K562 (cell line): Measurements from ENCODE around the gene CNTN4. TPM values are rescaled to one million over a fixed set of nuclear protein-coding genes. Genes with fewer than 3 reads are reported as not detected.

Source experiments
- ATAC-seq: fragments of 200-7000 bp; cut with Tn5 transposase; 3 replicates; pipeline ENCODE4 v1.9.1; 2020; ENCODE audit warnings: moderate library complexity
- BruUV-seq: library from RNA; stranded (reverse); fragments of 400-500 nt; replicated peaks from 2 replicates; lab custom pipeline; 2021; lab: Mats Ljungman, UMichigan
- CTCF ChIA-PET: fragments of 300-600 bp; formaldehyde crosslinking; extraction: SDS; loops from one replicate; lab custom pipeline; 2021; ENCODE audit warnings: low intra/inter-chr PET ratio; lab: Yijun Ruan, JAX
- POLR2A ChIA-PET: fragments of 300-600, 350-650 bp; sonication (Branson Sonifier 250); formaldehyde crosslinking; extraction: SDS; loops from one replicate; lab custom pipeline; 2021; ENCODE audit warnings: antibody characterized with exemption, inconsistent platforms; lab: Yijun Ruan, JAX
- DNase-seq, 4 experiments: peaks; one replicate each; pipeline versions ENCODE4 v3.0.0 to v3.0.0-alpha.2; 2011 to 2018; ENCODE audit warnings: low spot score in 3 of 4, mixed read lengths in 3 of 4; ENCODE audit errors: extremely low read depth in 1 of 4
- FAIRE-seq: peaks from 2 replicates; lab custom pipeline; 2011; peaks lifted over from hg19 to GRCh38; lab: Jason Lieb, UNC
- H2AFZ ChIP-seq: 2 replicates; pipeline ENCODE4 v1.6.0; 2011; ENCODE audit warnings: low read depth, low read length, control low read depth, inconsistent platforms
- H3K27ac ChIP-seq: fragments of 200-600 bp; 3 replicates; pipeline ENCODE4 v1.8.0; 2011; ENCODE audit warnings: low read depth, mild to moderate bottlenecking, control low read depth, inconsistent platforms, low read length, moderate library complexity, mixed read lengths; ENCODE audit errors: extremely low read depth
- H3K27me3 ChIP-seq, 2 experiments: fragments of 300-600 bp in 1 of 2; 2 replicates in 1 of 2; 3 replicates in 1 of 2; pipeline versions ENCODE4 v1.6.0 to v1.8.0; 2011; ENCODE audit warnings: inconsistent platforms in 2 of 2, low read length in 2 of 2, mild to moderate bottlenecking in 1 of 2, mixed read lengths in 1 of 2, moderate library complexity in 1 of 2; ENCODE audit not compliant: control insufficient read depth in 2 of 2, insufficient read depth in 2 of 2
- H3K36me3 ChIP-seq: fragments of 300-600 bp; 3 replicates; pipeline ENCODE4 v1.8.0; 2011; ENCODE audit warnings: mild to moderate bottlenecking, low read length, inconsistent platforms; ENCODE audit not compliant: control insufficient read depth, insufficient read depth
- H3K4me1 ChIP-seq, 2 experiments: fragments of 200-600 bp in 1 of 2; replicated peaks in 1 of 2; 2 replicates in 1 of 2; 3 replicates in 1 of 2; pipeline versions ENCODE4 v1.5.1 to v1.8.0; 2011; ENCODE audit warnings: inconsistent platforms in 2 of 2, low read length in 2 of 2, mild to moderate bottlenecking in 1 of 2, mixed read lengths in 1 of 2, moderate library complexity in 1 of 2; ENCODE audit not compliant: control insufficient read depth in 2 of 2, insufficient read depth in 2 of 2
- H3K4me2 ChIP-seq: 2 replicates; pipeline ENCODE4 v1.6.1; 2011; ENCODE audit warnings: low read length, control low read depth, inconsistent platforms, mixed read lengths; ENCODE audit not compliant: insufficient read depth
- H3K4me3 ChIP-seq: fragments of 200-600 bp; sonication (generic), shearing (Covaris generic); 2 replicates; pipeline ENCODE4 v1.5.1; 2016; ENCODE audit warnings: control low read depth, inconsistent platforms
- H3K79me2 ChIP-seq: fragments of 200-600 bp; 3 replicates; pipeline ENCODE4 v1.8.0; 2011; ENCODE audit warnings: low read length, inconsistent platforms; ENCODE audit not compliant: control insufficient read depth, insufficient read depth
- H3K9ac ChIP-seq, 2 experiments: 2 replicates each; pipeline versions ENCODE4 v1.6.0 to v1.6.1; 2011; ENCODE audit warnings: low read depth in 2 of 2, low read length in 2 of 2, control low read depth in 1 of 2, inconsistent platforms in 1 of 2, mild to moderate bottlenecking in 1 of 2, mixed read lengths in 1 of 2; ENCODE audit not compliant: insufficient read depth in 1 of 2
- H3K9me1 ChIP-seq: one replicate; pipeline ENCODE4 v1.6.0; 2011; ENCODE audit warnings: inconsistent platforms, mild to moderate bottlenecking, low read length, moderate library complexity; ENCODE audit not compliant: control insufficient read depth, insufficient read depth
- H3K9me3 ChIP-seq: replicated peaks from 2 replicates; pipeline ENCODE4 v1.5.1; 2011; ENCODE audit warnings: low read depth, low read length, inconsistent platforms; ENCODE audit not compliant: control insufficient read depth, insufficient read depth
- H4K20me1 ChIP-seq: replicated peaks from 2 replicates; pipeline ENCODE4 v1.6.1; 2011; ENCODE audit warnings: low read length, inconsistent platforms, mixed read lengths; ENCODE audit not compliant: control insufficient read depth, insufficient read depth
- BRF1 ChIP-seq: IDR thresholded peaks from 3 replicates; pipeline ENCODE4 v1.6.1; 2011; ENCODE audit warnings: borderline replicate concordance, mild to moderate bottlenecking; ENCODE audit not compliant: insufficient read length; ENCODE audit errors: extremely low read depth
- CREM ChIP-seq: IDR thresholded peaks from 2 replicates; pipeline ENCODE4 v1.6.1; 2014; ENCODE audit warnings: antibody characterized with exemption, low read depth
- ETV1 ChIP-seq: fragments of 450-650 bp; conservative IDR thresholded peaks from 2 replicates; pipeline ENCODE4 v1.6.1; 2016; ENCODE audit warnings: missing genetic modification characterization, control low read depth, low read depth, missing compliant biosample characterization
- FUS ChIP-seq: fragments of 200-400 bp; formaldehyde crosslinking; optimal IDR thresholded peaks from 2 replicates; pipeline ENCODE3; 2017; ENCODE audit warnings: low read depth, low read length
- HDAC6 ChIP-seq: IDR thresholded peaks from 2 replicates; pipeline ENCODE4 v1.6.1; 2012; ENCODE audit warnings: low read depth, mild to moderate bottlenecking, control low read depth, inconsistent platforms, low read length, moderate library complexity
- ID3 ChIP-seq, 2 experiments: fragments of 250-450 bp in 1 of 2; fragments of 450-650 bp in 1 of 2; sonication (Bioruptor Pico) in 1 of 2; IDR thresholded peaks; 2 replicates each; pipeline versions ENCODE4 v1.6.1 to v1.8.0; 2016 to 2021; ENCODE audit warnings: mild to moderate bottlenecking in 2 of 2, moderate library complexity in 2 of 2, missing compliant biosample characterization in 1 of 2, missing genetic modification characterization in 1 of 2
- L3MBTL2 ChIP-seq: fragments of 450-650 bp; IDR thresholded peaks from 2 replicates; pipeline ENCODE4 v1.6.1; 2016; ENCODE audit warnings: mild to moderate bottlenecking, moderate library complexity
- MAFG ChIP-seq: fragments of 450-650 bp; conservative IDR thresholded peaks from 2 replicates; pipeline ENCODE4 v1.6.1; 2016; ENCODE audit warnings: missing genetic modification characterization, missing compliant biosample characterization
- ZNF24 ChIP-seq: fragments of 450-650 bp; IDR thresholded peaks from 2 replicates; pipeline ENCODE4 v1.6.1; 2016
- ZNF316 ChIP-seq: fragments of 450-650 bp; IDR thresholded peaks from 2 replicates; pipeline ENCODE4 v1.6.1; 2016
- ZNF347 ChIP-seq: fragments of 450-650 bp; formaldehyde crosslinking; IDR thresholded peaks from 2 replicates; pipeline ENCODE4 v1.4.0; 2020; ENCODE audit warnings: low read depth, mild to moderate bottlenecking, moderate library complexity
- ZNF408 ChIP-seq: fragments of 250-450 bp; sonication (Bioruptor Pico); IDR thresholded peaks from 2 replicates; pipeline ENCODE4 v1.4.0; 2020; ENCODE audit warnings: low read depth, mild to moderate bottlenecking, moderate library complexity
- WGBS: fragments of 100-300 bp; shearing (Covaris generic); methylation state at CpG from one replicate; pipeline ENCODE4 v1.1.6; 2016; ENCODE audit warnings: low coverage, mixed read lengths; ENCODE audit not compliant: insufficient coverage; ENCODE audit errors: missing lambda C conversion rate; 5-methylcytosine and 5-hydroxymethylcytosine counted together
- in situ Hi-C: fragments of 300-500 bp; cut with MboI; formaldehyde crosslinking; loops from 4 replicates; pipeline ENCODE4 v1.15.0; 2018; ENCODE audit warnings: inconsistent platforms, mixed read lengths
- intact Hi-C: fragments of 100-400 bp; cut with micrococcal nuclease; formaldehyde crosslinking; loops from 2 replicates; pipeline ENCODE4 v1.14.2; 2022
- polyA plus RNA-seq, 8 experiments: library from polyadenylated mRNA; depleted of rRNA in 4 of 8; stranded (reverse) in 5 of 8; unstranded in 3 of 8; fragments of >200 nt; fragmentation: Nextera tagmentation in 2 of 8; fragmentation: Illumina TruSeq in 1 of 8; extraction: Ambion mirVana in 2 of 8; extraction: Trizol in 1 of 8; gene quantifications; 2 replicates each; pipeline versions ENCODE4 v1.2.1 to v1.2.3, GENCODE V29; 2011 to 2014; ENCODE audit warnings: inconsistent platforms in 1 of 8, missing spikeins in 1 of 8
- total RNA-seq, 7 experiments: library from RNA; depleted of rRNA in 6 of 7; stranded (reverse); fragments of >200 nt in 6 of 7; fragmentation: Illumina TruSeq in 2 of 7; extraction: Trizol in 2 of 7; gene quantifications; 2 replicates each; pipeline versions ENCODE4 v1.2.1 to v1.2.3, GENCODE V29; 2011 to 2021; ENCODE audit warnings: low replicate concordance in 1 of 7
- TF ChIP-seq, protein P1 (sequence below): IDR thresholded peaks from 2 replicates; pipeline ENCODE4 v1.6.1; 2014; ENCODE audit warnings: antibody characterized with exemption

Gene CNTN4
- total and polyA plus RNA-seq, 9 of the 15 experiments (the other 6 are each of a cell fraction or from before 2014, with no cell fraction given), result not detected

DNA sequence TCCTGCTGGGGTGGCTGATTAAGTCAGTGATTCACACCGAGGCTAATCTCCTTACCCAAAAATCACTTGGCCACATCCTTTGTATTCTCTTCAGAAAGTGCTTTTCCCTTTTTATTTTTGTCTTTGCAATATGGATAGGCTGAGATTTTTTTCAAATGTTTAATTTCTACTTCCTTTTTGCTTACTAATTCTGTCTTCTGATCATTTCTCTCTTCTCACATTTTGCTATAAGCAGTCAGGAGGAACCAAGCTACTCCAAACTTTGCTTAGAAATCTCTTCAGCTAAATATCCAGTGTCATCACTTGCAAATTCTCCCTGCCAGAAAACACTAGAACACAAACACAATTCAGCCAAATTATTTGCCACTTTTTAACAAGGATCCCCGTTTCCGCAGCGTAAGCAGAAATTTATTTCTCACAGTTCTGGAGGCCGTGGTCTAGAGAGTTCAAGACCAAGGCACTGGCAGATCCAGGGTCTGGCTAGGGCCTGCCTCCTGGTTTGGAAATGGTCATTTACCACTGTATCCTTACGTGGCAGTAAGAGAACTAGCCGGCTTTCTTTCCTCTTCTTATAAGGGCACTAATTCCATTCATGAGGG lies 906.6 kb downstream of the CNTN4 start:
- Histone ChIP-seq H2AFZ (no peak overlapping the region), H4K20me1 (no peaks in the 10 kb centered on the region), H3K36me3 (no peaks in the 10 kb centered on the region), H3K27ac (no peak overlapping the region), H3K9me1 (no peaks in the 10 kb centered on the region), H3K79me2 (no peaks in the 10 kb centered on the region), H3K9me3 (no peaks in the 10 kb centered on the region), H3K27me3 (no peaks in the 10 kb centered on the region), H3K4me1 (no peaks in the 10 kb centered on the region), H3K4me3 (no peak overlapping the region), H3K4me2 (no peak overlapping the region), H3K9ac (no peak overlapping the region)
- no peak for FAIRE-seq
- intact Hi-C loops (no loop called here), in situ Hi-C loops (no loop called here)
- ChIA-PET POLR2A (no interaction called here), CTCF (no interaction called here)
- peak; percentile 25; the same call in 1 of the 2 replicates for TF ChIP-seq ZNF316
- TF ChIP-seq HDAC6, result no peak
- no peak for TF ChIP-seq CREM
- TF ChIP-seq ZNF408 (CRISPR knock-in tag), result no peak
- 0 out of 2 replicates have a peak, but pooled peaks have one; percentile 8 for TF ChIP-seq MAFG (tag)
- no peak for ATAC-seq
- no TSS peak for BruUV-seq
- 2% methylated on average over 7 of the region's 7 CpGs for WGBS
- DNase-seq, result no peak

GRCh38 chr3:3013317-3014052 lies 914.8 kb downstream of the CNTN4 start:
- no peaks in the 10 kb centered on the region for H3K36me3 ChIP-seq
- no peak overlapping the region for H3K4me3 ChIP-seq
- POLR2A ChIA-PET, result no interaction called here
- DNase-seq (no peak), FAIRE-seq (no peak), ATAC-seq (no peak)
- no TSS peak for BruUV-seq
- H3K9me3 ChIP-seq, result no peaks in the 10 kb centered on the region
- no peaks in the 10 kb centered on the region for H3K27me3 ChIP-seq
- no peak overlapping the region for H2AFZ ChIP-seq
- no peak overlapping the region for H3K4me2 ChIP-seq
- no peaks in the 10 kb centered on the region for H3K9me1 ChIP-seq
- H3K27ac ChIP-seq, result no peak overlapping the region
- in situ Hi-C loops, result no loop called here
- CTCF ChIA-PET, result no interaction called here
- H3K9ac ChIP-seq, result no peak overlapping the region
- H3K79me2 ChIP-seq, result no peaks in the 10 kb centered on the region
- intact Hi-C loops, result no loop called here
- no peaks in the 10 kb centered on the region for H3K4me1 ChIP-seq
- WGBS, result 1% methylated on average over 4 of the region's 4 CpGs
- H4K20me1 ChIP-seq, result no peaks in the 10 kb centered on the region
- TF ChIP-seq BRF1 (no peak), FUS (no peak), ID3 (CRISPR knock-in tag; IDR thresholded peaks at IDR 0.05) (no peak), ID3 (tag; IDR thresholded peaks at IDR 0.05) (no peak), ZNF24 (no peak), ETV1 (tag) (no peak), ZNF347 (CRISPR knock-in tag) (no peak), L3MBTL2 (no peak)
- TF ChIP-seq, protein P1, sequence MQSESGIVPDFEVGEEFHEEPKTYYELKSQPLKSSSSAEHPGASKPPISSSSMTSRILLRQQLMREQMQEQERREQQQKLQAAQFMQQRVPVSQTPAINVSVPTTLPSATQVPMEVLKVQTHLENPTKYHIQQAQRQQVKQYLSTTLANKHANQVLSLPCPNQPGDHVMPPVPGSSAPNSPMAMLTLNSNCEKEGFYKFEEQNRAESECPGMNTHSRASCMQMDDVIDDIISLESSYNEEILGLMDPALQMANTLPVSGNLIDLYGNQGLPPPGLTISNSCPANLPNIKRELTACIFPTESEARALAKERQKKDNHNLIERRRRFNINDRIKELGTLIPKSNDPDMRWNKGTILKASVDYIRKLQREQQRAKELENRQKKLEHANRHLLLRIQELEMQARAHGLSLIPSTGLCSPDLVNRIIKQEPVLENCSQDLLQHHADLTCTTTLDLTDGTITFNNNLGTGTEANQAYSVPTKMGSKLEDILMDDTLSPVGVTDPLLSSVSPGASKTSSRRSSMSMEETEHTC, result no peak
